BLaER1 treated with 17β-estradiol and CSF1 and Interleukin-3, amounts not matched to agents 10 nM and 100 nM (cell line): ENCODE results near the gene DTX3L.

Experiments used
- H3K27ac ChIP-seq, 11 experiments: shearing (Covaris generic); formaldehyde crosslinking; 2 replicates each; pipeline ENCODE4 v1.8.1; 2022
- H3K27me3 ChIP-seq, 11 experiments: shearing (Covaris generic); formaldehyde crosslinking; 2 replicates each; pipeline ENCODE4 v1.8.1; 2022
- H3K36me3 ChIP-seq, 11 experiments: shearing (Covaris generic); formaldehyde crosslinking; 2 replicates each; pipeline ENCODE4 v1.8.1; 2022
- H3K4me1 ChIP-seq, 10 experiments: shearing (Covaris generic); formaldehyde crosslinking; 2 replicates each; pipeline ENCODE4 v1.8.1; 2022
- H3K4me2 ChIP-seq, 11 experiments: shearing (Covaris generic); formaldehyde crosslinking; 2 replicates each; pipeline ENCODE4 v1.8.1; 2022
- H3K4me3 ChIP-seq, 10 experiments: shearing (Covaris generic); formaldehyde crosslinking; 2 replicates each; pipeline ENCODE4 v1.8.1; 2022
- H3K9ac ChIP-seq, 11 experiments: shearing (Covaris generic); formaldehyde crosslinking; 2 replicates each; pipeline ENCODE4 v1.8.1; 2022
- H3K9me3 ChIP-seq, 11 experiments: shearing (Covaris generic); formaldehyde crosslinking; replicated peaks in 1 of 11; 2 replicates each; pipeline ENCODE4 v1.8.1; 2022
- H4K20me1 ChIP-seq, 11 experiments: shearing (Covaris generic); formaldehyde crosslinking; 2 replicates each; pipeline ENCODE4 v1.8.1; 2022
- Cebpa-rat ChIP-seq, 11 experiments: shearing (Covaris generic); IDR thresholded peaks; 2 replicates each; pipeline ENCODE4 v1.8.1; 2022

Gene DTX3L

DNA sequence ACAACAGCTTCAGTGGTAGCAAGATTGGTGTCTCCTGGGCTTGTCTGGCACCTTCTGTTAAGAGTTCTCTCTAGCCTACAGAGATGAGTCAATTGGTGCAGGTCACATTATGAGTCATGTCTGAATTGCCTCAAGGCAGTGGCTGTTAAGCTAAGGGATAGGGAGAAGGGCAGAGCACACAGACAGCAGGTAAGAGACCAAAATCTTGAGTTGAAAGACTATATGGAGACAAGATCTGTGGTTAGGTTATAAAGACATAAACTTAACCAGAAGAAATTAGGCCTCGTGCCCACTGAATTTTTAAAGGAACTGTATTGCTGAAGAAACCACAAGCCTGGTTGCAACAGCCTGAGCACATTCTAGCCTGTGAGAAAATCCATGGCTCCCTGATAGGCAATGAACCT, 30.2 kb upstream of the DTX3L start:
- Histone ChIP-seq H3K9me3 (no peaks in the 10 kb centered on the region), H3K27me3 (no peaks in the 10 kb centered on the region), H4K20me1 (peaks cover 0 to 9% (median 0%) of the 10 kb centered on the region in 11 experiments; a peak in 1 of 22 replicates), H3K27ac (no peak overlapping the region), H3K36me3 (peaks cover 55 to 100% (median 65%) of the 10 kb centered on the region in 11 experiments), H3K4me1 (peaks cover 0 to 7% (median 4%) of the 10 kb centered on the region in 10 experiments; a peak in 3 of 20 replicates), H3K4me2 (no peak overlapping the region), H3K4me3 (no peak overlapping the region), H3K9ac (no peak overlapping the region)
- TF ChIP-seq Cebpa-rat (IDR thresholded peaks at IDR 0.05): no peak

DNA sequence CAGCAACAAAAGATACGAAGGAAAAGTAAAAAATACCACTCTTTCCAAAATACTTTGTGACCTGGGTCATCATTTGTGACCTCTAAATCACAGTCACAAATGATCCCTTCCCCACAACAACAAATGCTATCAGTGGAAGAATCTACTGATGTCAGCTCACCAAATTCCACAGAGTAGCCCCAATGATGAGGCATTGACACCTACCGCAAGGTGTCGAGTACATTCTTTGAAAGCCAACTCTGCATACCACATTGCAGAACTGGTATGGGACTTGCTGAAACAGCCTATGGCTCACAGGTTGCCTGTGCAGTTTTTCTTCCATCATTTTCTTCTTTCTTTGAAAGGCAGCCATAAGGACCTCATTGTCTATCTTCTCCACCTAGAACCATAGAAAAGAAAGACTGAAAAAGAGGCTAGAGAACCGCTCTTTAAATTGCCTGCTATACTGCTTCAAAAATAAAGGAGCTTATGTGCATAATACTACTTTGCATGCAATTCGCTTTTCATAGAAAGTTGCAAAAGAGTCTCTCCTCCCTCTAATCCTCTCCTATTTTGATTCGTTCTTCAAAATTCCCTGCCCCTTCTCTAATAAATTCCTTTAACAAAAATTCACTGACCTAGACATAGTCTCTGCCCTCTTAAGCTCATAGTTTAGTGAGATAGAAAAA, 28.0 kb upstream of the DTX3L start:
- no peaks in the 10 kb centered on the region for H3K9me3 ChIP-seq
- H3K4me2 ChIP-seq: no peak overlapping the region
- no peak overlapping the region for H3K9ac ChIP-seq
- H3K4me3 ChIP-seq: no peak overlapping the region
- TF ChIP-seq Cebpa-rat (IDR thresholded peaks at IDR 0.05): no peak
- peaks cover 63 to 100% (median 70%) of the 10 kb centered on the region in 11 experiments for H3K36me3 ChIP-seq
- H3K27me3 ChIP-seq: no peaks in the 10 kb centered on the region
- H3K4me1 ChIP-seq: peaks cover 0 to 7% (median 4%) of the 10 kb centered on the region in 10 experiments; a peak in 3 of 20 replicates
- no peak overlapping the region for H3K27ac ChIP-seq
- H4K20me1 ChIP-seq: peaks cover 0 to 9% (median 0%) of the 10 kb centered on the region in 11 experiments; a peak in 1 of 22 replicates

DNA sequence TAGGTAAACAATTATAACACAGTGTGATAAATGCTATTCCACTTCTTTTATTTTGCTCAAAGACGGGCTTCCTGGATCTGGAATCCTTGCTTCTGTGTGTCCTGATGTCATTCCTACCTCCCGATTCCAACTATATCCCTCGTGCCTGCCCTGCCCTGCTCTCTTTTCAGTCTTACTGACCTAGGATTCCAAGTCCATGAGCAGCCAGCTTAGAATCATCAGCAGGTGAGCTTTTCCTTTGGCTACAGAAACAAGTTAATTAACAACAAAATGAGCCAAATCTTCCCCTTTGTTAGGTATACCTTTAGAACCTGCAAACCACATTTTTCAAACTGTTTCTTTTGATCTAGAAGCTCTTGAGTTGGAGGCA, 27.5 kb upstream of the DTX3L start:
- no peak overlapping the region for H3K4me3 ChIP-seq

GRCh38 chr3:122538956-122539490, 25.1 kb upstream of the DTX3L start:
- no peaks in the 10 kb centered on the region for H3K27me3 ChIP-seq

More for the DNA sequence above, 27.5 kb upstream of the DTX3L start:
- Histone ChIP-seq H3K4me1 (peaks cover 0 to 7% (median 4%) of the 10 kb centered on the region in 10 experiments; a peak in 3 of 20 replicates), H3K27me3 (no peaks in the 10 kb centered on the region), H3K9ac (no peak overlapping the region), H3K27ac (no peak overlapping the region), H3K36me3 (peaks cover 58 to 100% (median 67%) of the 10 kb centered on the region in 11 experiments), H3K9me3 (no peaks in the 10 kb centered on the region), H4K20me1 (peaks cover 0 to 9% (median 0%) of the 10 kb centered on the region in 11 experiments; a peak in 1 of 22 replicates), H3K4me2 (no peak overlapping the region)
- TF ChIP-seq Cebpa-rat (IDR thresholded peaks at IDR 0.05): no peak

DNA sequence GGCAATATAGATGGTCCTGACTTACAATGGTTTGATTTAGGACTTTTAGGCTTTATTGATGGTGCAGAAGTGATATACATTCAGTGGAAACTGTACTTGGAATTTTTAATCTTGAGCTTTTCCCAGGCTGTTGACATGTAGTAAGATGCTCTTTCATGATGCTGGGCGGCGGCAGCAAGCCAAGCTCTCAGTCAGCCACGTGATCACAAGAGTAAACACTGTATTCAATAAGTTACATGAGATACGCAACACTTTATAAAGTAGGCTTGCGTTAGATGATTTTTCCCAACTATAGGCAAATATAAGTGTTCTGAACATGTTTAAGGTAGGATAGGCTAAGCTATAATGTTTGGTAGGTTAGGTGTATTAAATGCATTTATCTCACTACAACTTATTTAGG, 18.0 kb upstream of the DTX3L start:
- H3K9ac ChIP-seq: no peak overlapping the region

More at GRCh38 chr3:122538956-122539490, 25.1 kb upstream of the DTX3L start:
- Histone ChIP-seq H3K4me2 (no peak overlapping the region), H3K9ac (no peak overlapping the region), H4K20me1 (peaks cover 0 to 9% (median 0%) of the 10 kb centered on the region in 11 experiments; a peak in 1 of 22 replicates), H3K4me1 (peaks cover 0 to 7% (median 4%) of the 10 kb centered on the region in 10 experiments; a peak in 3 of 20 replicates), H3K27ac (no peak overlapping the region), H3K4me3 (no peak overlapping the region), H3K36me3 (peaks cover 43 to 99% (median 54%) of the 10 kb centered on the region in 11 experiments), H3K9me3 (no peaks in the 10 kb centered on the region)
- no peak for TF ChIP-seq Cebpa-rat (IDR thresholded peaks at IDR 0.05)

DNA sequence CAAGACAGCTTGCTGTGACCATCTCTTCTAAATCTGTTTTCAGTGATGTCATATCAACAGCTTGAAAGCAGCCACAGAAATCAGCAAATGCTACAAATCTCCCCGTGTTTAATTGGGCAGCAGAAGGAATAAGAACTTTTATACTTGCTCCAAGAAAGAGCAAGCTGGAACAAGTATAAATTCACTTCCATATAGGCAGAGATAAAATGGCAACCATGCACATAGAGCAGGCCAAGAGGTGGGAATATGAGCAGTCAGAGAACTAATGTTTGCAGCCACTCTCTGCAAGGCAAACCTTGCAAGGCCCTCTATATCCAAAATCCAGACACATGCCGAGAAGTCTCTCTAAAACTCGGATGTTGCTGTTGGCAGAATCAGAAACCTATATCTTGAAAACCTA, 16.1 kb upstream of the DTX3L start:
- H3K36me3 ChIP-seq: peaks cover 37 to 99% (median 74%) of the 10 kb centered on the region in 11 experiments
- no peaks in the 10 kb centered on the region for H3K4me1 ChIP-seq
- no peak overlapping the region for H3K4me2 ChIP-seq
- no peak overlapping the region for H3K4me3 ChIP-seq
- H3K27me3 ChIP-seq: no peaks in the 10 kb centered on the region
- H3K9me3 ChIP-seq: no peaks in the 10 kb centered on the region
- TF ChIP-seq Cebpa-rat (IDR thresholded peaks at IDR 0.05): no peak
- H3K9ac ChIP-seq: no peak overlapping the region
- H4K20me1 ChIP-seq: no peaks in the 10 kb centered on the region
- no peak overlapping the region for H3K27ac ChIP-seq

More for the DNA sequence above, 18.0 kb upstream of the DTX3L start:
- no peak for TF ChIP-seq Cebpa-rat (IDR thresholded peaks at IDR 0.05)
- no peaks in the 10 kb centered on the region for H3K27me3 ChIP-seq
- no peaks in the 10 kb centered on the region for H4K20me1 ChIP-seq
- no peak overlapping the region for H3K4me3 ChIP-seq
- H3K36me3 ChIP-seq: peaks cover 29 to 98% (median 63%) of the 10 kb centered on the region in 11 experiments
- no peaks in the 10 kb centered on the region for H3K9me3 ChIP-seq
- no peaks in the 10 kb centered on the region for H3K4me1 ChIP-seq
- no peak overlapping the region for H3K27ac ChIP-seq
- no peak overlapping the region for H3K4me2 ChIP-seq

DNA sequence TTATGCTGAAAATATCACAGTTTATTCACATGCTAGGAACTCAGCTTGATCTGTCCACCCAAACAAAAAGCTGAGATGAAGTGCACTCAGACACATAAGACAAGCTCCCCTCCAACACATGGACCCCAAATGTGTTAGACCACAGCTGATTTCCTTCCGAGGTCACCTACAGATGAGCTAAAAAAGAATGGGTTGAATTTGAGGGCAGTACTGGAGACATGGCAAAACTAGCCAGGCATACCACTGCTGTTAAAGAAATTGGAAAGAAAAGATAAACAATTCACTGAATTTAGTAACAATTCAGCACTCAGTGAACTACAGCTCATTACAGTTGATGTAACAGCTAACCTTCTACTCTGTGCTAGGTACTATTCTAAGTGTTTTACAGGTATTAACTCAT, 15.5 kb upstream of the DTX3L start:
- peaks cover 32 to 99% (median 71%) of the 10 kb centered on the region in 11 experiments for H3K36me3 ChIP-seq
- H3K4me1 ChIP-seq: no peaks in the 10 kb centered on the region
- no peak for TF ChIP-seq Cebpa-rat (IDR thresholded peaks at IDR 0.05)

GRCh38 chr3:122553171-122553570, 11.0 kb upstream of the DTX3L start:
- peaks cover 0 to 20% (median 0%) of the 10 kb centered on the region in 11 experiments; a peak in 1 of 22 replicates for H4K20me1 ChIP-seq
- no peak overlapping the region for H3K4me3 ChIP-seq
- H3K27me3 ChIP-seq: no peaks in the 10 kb centered on the region
- no peak for TF ChIP-seq Cebpa-rat (IDR thresholded peaks at IDR 0.05)
- H3K27ac ChIP-seq: no peak overlapping the region
- H3K4me1 ChIP-seq: no peaks in the 10 kb centered on the region
- H3K4me2 ChIP-seq: no peak overlapping the region
- H3K9ac ChIP-seq: no peak overlapping the region
- no peaks in the 10 kb centered on the region for H3K9me3 ChIP-seq
- peaks cover 47 to 100% (median 76%) of the 10 kb centered on the region in 11 experiments for H3K36me3 ChIP-seq

More for the DNA sequence above, 15.5 kb upstream of the DTX3L start:
- no peak overlapping the region for H3K4me3 ChIP-seq
- no peaks in the 10 kb centered on the region for H3K9me3 ChIP-seq
- peaks cover 0 to 3% (median 0%) of the 10 kb centered on the region in 11 experiments; a peak in 1 of 22 replicates for H4K20me1 ChIP-seq
- H3K27ac ChIP-seq: no peak overlapping the region
- H3K9ac ChIP-seq: no peak overlapping the region
- no peaks in the 10 kb centered on the region for H3K27me3 ChIP-seq
- H3K4me2 ChIP-seq: no peak overlapping the region

DNA sequence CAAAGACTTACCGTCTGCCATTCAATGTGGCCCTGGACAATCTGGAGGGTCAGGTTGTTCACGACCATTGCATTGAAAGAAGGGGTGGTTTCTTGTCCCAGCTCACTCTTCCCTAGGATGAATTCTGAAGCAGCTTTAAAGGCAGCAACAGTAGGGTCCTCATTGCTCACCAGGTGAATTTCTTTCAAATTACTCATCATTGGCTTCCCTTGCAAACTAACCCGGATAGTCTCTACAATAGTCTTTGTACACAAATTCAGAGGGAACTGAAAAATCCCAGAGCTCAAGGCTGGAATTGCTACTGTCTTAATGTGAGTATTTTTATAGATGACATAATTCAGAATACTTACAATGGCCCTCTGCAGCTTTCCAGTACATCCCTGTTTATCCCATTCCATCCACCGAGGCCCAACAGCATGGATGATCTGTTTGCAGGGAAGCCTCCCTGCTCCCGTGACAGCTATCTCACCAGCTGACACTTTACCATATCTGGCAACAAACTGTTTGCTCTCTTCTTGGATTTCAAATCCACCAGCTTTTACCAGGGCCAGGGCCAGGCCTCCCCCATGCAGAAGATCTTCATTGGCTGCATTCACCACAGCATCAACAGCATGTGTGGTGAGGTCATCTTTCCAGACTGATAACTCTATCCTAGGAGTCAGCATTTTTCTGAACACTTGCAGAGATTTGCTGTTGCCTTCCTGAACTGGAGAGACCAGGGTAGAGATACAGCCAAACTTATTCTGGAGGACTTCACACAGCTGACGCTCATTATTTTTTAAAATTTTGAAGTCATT, 8.7 kb upstream of the DTX3L start:
- no peaks in the 10 kb centered on the region for H3K9me3 ChIP-seq
- H3K36me3 ChIP-seq: peaks cover 40 to 96% (median 71%) of the 10 kb centered on the region in 11 experiments
- H4K20me1 ChIP-seq: peaks cover 0 to 26% (median 0%) of the 10 kb centered on the region in 11 experiments; a peak in 1 of 22 replicates
- TF ChIP-seq Cebpa-rat (IDR thresholded peaks at IDR 0.05): no peak
- peaks cover 0 to 10% (median 8%) of the 10 kb centered on the region in 10 experiments; a peak in 12 of 20 replicates for H3K4me1 ChIP-seq
- H3K9ac ChIP-seq: no peak overlapping the region
- no peak overlapping the region for H3K4me2 ChIP-seq
- H3K4me3 ChIP-seq: no peak overlapping the region
- H3K27me3 ChIP-seq: no peaks in the 10 kb centered on the region
- H3K27ac ChIP-seq: no peak overlapping the region
